Tibial nerve (tissue), 4 donors: Measurements from ENCODE around the gene ATP2C2. TPM values are rescaled to one million over a fixed set of nuclear protein-coding genes. Genes with fewer than 3 reads are reported as not detected.

ENCODE experiments used
- DNase-seq, 2 donors: peaks; one replicate each; pipeline ENCODE4 v3.0.0-alpha.2; 2019; ENCODE audit warnings: low spot score in 2 of 2
- H3K27ac ChIP-seq, 4 donors: fragments of 200-600 bp; sonication (generic) in 3 of 4; one replicate each; pipeline ENCODE4 v1.5.1; 2017 to 2019; ENCODE audit warnings: mild to moderate bottlenecking in 1 of 4
- H3K27me3 ChIP-seq, 2 donors: fragments of 200-600 bp; sonication (generic) in 1 of 2; one replicate each; pipeline versions ENCODE4 v1.5.1 to v1.6.0; 2017 to 2019
- H3K36me3 ChIP-seq, 3 donors: fragments of 200-600 bp; sonication (generic); one replicate each; pipeline ENCODE4 v1.5.1; 2018 to 2019
- H3K4me1 ChIP-seq, 4 donors: fragments of 200-600 bp; sonication (generic) in 3 of 4; one replicate each; pipeline ENCODE4 v1.5.1; 2017 to 2019
- H3K4me3 ChIP-seq, 4 donors: fragments of 200-600 bp; sonication (generic) in 3 of 4; one replicate each; pipeline ENCODE4 v1.5.1; 2017 to 2019; ENCODE audit warnings: mild to moderate bottlenecking in 1 of 4, moderate library complexity in 1 of 4
- H3K9me3 ChIP-seq, 4 donors: fragments of 200-600 bp; sonication (generic) in 3 of 4; one replicate each; pipeline ENCODE4 v1.5.1; 2017 to 2019
- CTCF ChIP-seq, 5 experiments: fragments of 200-600 bp in 3 of 5; fragments of 450-650 bp in 2 of 5; sonication (generic) in 3 of 5; IDR thresholded peaks; one replicate each; pipeline ENCODE4 v1.5.1; 2016 to 2019; ENCODE audit warnings: antibody characterized with exemption in 5 of 5, mild to moderate bottlenecking in 3 of 5, moderate library complexity in 2 of 5
- EP300 ChIP-seq, 2 donors: sonication (generic); formaldehyde crosslinking; IDR thresholded peaks; one replicate each; pipeline ENCODE4 v1.6.1; 2017; ENCODE audit warnings: antibody characterized with exemption in 2 of 2, mild to moderate bottlenecking in 1 of 2
- POLR2A ChIP-seq, 2 donors: fragments of 450-650 bp; IDR thresholded peaks; one replicate each; pipeline ENCODE4 v1.6.1; 2017; ENCODE audit warnings: antibody characterized with exemption in 2 of 2, mild to moderate bottlenecking in 2 of 2, moderate library complexity in 2 of 2
- WGBS, 2 donors: methylation state at CpG; one replicate each; pipeline ENCODE4 v1.1.5; 2018; 5-methylcytosine and 5-hydroxymethylcytosine counted together
- total RNA-seq, 4 donors: library from RNA; depleted of rRNA; stranded (reverse); fragments of >200 nt; gene quantifications; one replicate each; pipeline ENCODE4 v1.1.0, GENCODE V29; 2016

Gene ATP2C2
- total RNA-seq, 4 donors from 2014 or later, result not detected

- H3K4me1 ChIP-seq, result peaks cover 0 to 32% (median 13%) of the 10 kb centered on the region in 4 donors
- H3K4me3 ChIP-seq, result peak overlapping the region; percentile 57 to 94 (median 72)
- TF ChIP-seq EP300 (IDR thresholded peaks at IDR 0.05) (no peak), POLR2A (IDR thresholded peaks at IDR 0.05) (no peak), CTCF (IDR thresholded peaks at IDR 0.05) (no peak)
- peak overlapping the region; percentile 80 to 95 (median 88) for H3K27ac ChIP-seq
- WGBS, 2 donors, result 39 to 40% methylated on average over 12 to 13 of the region's 13 CpGs
- H3K27me3 ChIP-seq, result no peaks in the 10 kb centered on the region
- peaks cover 0 to 36% (median 0%) of the 10 kb centered on the region in 3 donors for H3K36me3 ChIP-seq
- no peaks in the 10 kb centered on the region for H3K9me3 ChIP-seq
- DNase-seq, result no peak
Observed at GRCh38 chr16:84503751-84504395, 135.5 kb downstream of the ATP2C2 start.

- peaks cover 0 to 32% (median 13%) of the 10 kb centered on the region in 4 donors for H3K4me1 ChIP-seq
- peak within 1 kb of the TSS; percentile 57 to 94 (median 72) for H3K4me3 ChIP-seq
- peak; percentile 99 for DNase-seq
- H3K36me3 ChIP-seq, result peaks cover 0 to 28% (median 0%) of the 10 kb centered on the region in 3 donors
- 1 to 2% methylated on average over 15 to 35 of the region's 45 CpGs for WGBS, 2 donors
- no peaks in the 10 kb centered on the region for H3K27me3 ChIP-seq
- no peaks in the 10 kb centered on the region for H3K9me3 ChIP-seq
- peak within 1 kb of the TSS; percentile 80 to 95 (median 88) for H3K27ac ChIP-seq
- peak; percentile 30 to 82 for TF ChIP-seq EP300 (IDR thresholded peaks at IDR 0.05)
- peak; percentile 52 to 85 for TF ChIP-seq POLR2A (IDR thresholded peaks at IDR 0.05)
- peak in 2 of 5 experiments; percentile 41 to 48 for TF ChIP-seq CTCF (IDR thresholded peaks at IDR 0.05)
Observed at GRCh38 chr16:84504420-84505248, 136.3 kb downstream of the ATP2C2 start, which contains the start of gene MEAK7. Gene MEAK7, minus strand, starts transcription at chr16:84504659. Its CDS starts 6,573 bp downstream, at chr16:84498086.

GRCh38 chr16:84505249-84506187 is 137.2 kb downstream of the ATP2C2 start:
- peaks cover 0 to 19% (median 0%) of the 10 kb centered on the region in 3 donors for H3K36me3 ChIP-seq
- peaks cover 0 to 32% (median 13%) of the 10 kb centered on the region in 4 donors for H3K4me1 ChIP-seq
- WGBS, 2 donors, result 69 to 72% methylated on average over 32 of the region's 33 CpGs
- peak overlapping the region; percentile 71 to 95 (median 84) for H3K27ac ChIP-seq
- no peaks in the 10 kb centered on the region for H3K9me3 ChIP-seq
- no peak for TF ChIP-seq POLR2A (IDR thresholded peaks at IDR 0.05)
- no peak for TF ChIP-seq EP300 (IDR thresholded peaks at IDR 0.05)
- no peak for TF ChIP-seq CTCF (IDR thresholded peaks at IDR 0.05)
- no peak for DNase-seq
- no peaks in the 10 kb centered on the region for H3K27me3 ChIP-seq
- peak overlapping the region; percentile 57 to 94 (median 72) for H3K4me3 ChIP-seq

GRCh38 chr16:84507011-84507982 is 139.0 kb downstream of the ATP2C2 start:
- H3K4me3 ChIP-seq, result no peak overlapping the region
- no peaks in the 10 kb centered on the region for H3K27me3 ChIP-seq
- no peak for TF ChIP-seq CTCF (IDR thresholded peaks at IDR 0.05)
- no peak for TF ChIP-seq POLR2A (IDR thresholded peaks at IDR 0.05)
- no peak for TF ChIP-seq EP300 (IDR thresholded peaks at IDR 0.05)
- DNase-seq, result no peak
- H3K4me1 ChIP-seq, result peaks cover 0 to 38% (median 13%) of the 10 kb centered on the region in 4 donors
- WGBS, 2 donors, result 80 to 83% methylated on average over 26 to 27 of the region's 27 CpGs
- H3K27ac ChIP-seq, result no peak overlapping the region
- peaks cover 0 to 5% (median 0%) of the 10 kb centered on the region in 3 donors for H3K36me3 ChIP-seq
- no peaks in the 10 kb centered on the region for H3K9me3 ChIP-seq
